HepG2 (cell line): ENCODE results near the gene SLC12A5. TPM values are rescaled to one million over a fixed set of nuclear protein-coding genes. Genes with fewer than 3 reads are reported as not detected.

Experiments
- FOXA1 ChIP-seq, 2 experiments: fragments of 450-650 bp in 1 of 2; sonication (generic) in 1 of 2; formaldehyde crosslinking in 1 of 2; IDR thresholded peaks; 2 replicates each; pipeline versions ENCODE4 v1.4.0 to v1.6.1; 2016 to 2020; ENCODE audit warnings: missing genetic modification reagents in 1 of 2
- HDAC1 ChIP-seq: sonication (generic); formaldehyde crosslinking; IDR thresholded peaks from 2 replicates; pipeline ENCODE4 v1.5.1; 2020; ENCODE audit warnings: mild to moderate bottlenecking, missing genetic modification reagents
- HNF1A ChIP-seq, 2 experiments: sonication (generic) in 1 of 2; formaldehyde crosslinking in 1 of 2; IDR thresholded peaks; 2 replicates each; pipeline versions ENCODE4 v1.4.0 to v1.6.1; 2016 to 2020; ENCODE audit warnings: borderline replicate concordance in 1 of 2, low read depth in 1 of 2, mild to moderate bottlenecking in 1 of 2, missing genetic modification reagents in 1 of 2
- ISL2 ChIP-seq: sonication (generic); formaldehyde crosslinking; IDR thresholded peaks from 2 replicates; pipeline ENCODE4 v1.5.0; 2020; ENCODE audit warnings: missing genetic modification reagents
- KLF11 ChIP-seq: IDR thresholded peaks from 2 replicates; pipeline ENCODE4 v1.6.1; 2016; ENCODE audit warnings: missing compliant biosample characterization
- NFATC3 ChIP-seq: sonication (generic); formaldehyde crosslinking; IDR thresholded peaks from 2 replicates; pipeline ENCODE4 v1.5.1; 2020; ENCODE audit warnings: mild to moderate bottlenecking, missing genetic modification reagents
- RARG ChIP-seq: sonication (generic); formaldehyde crosslinking; IDR thresholded peaks from 2 replicates; pipeline ENCODE4 v1.4.0; 2020; ENCODE audit warnings: low read depth, mild to moderate bottlenecking, missing genetic modification reagents
- RBFOX2 ChIP-seq: fragments of 200-400 bp; formaldehyde crosslinking; IDR thresholded peaks from 2 replicates; pipeline ENCODE4 v1.6.1; 2017; ENCODE audit warnings: low read depth, mild to moderate bottlenecking, low read length
- TCF7L2 ChIP-seq: IDR thresholded peaks from 2 replicates; pipeline ENCODE4 v1.6.1; 2011; ENCODE audit warnings: mild to moderate bottlenecking, low read depth, low read length, moderate library complexity
- TRIM22 ChIP-seq: fragments of 450-650 bp; IDR thresholded peaks from 2 replicates; pipeline ENCODE4 v1.6.1; 2017
- ZBTB4 ChIP-seq: sonication (generic); formaldehyde crosslinking; IDR thresholded peaks from 2 replicates; pipeline ENCODE4 v1.4.0; 2020; ENCODE audit warnings: missing genetic modification reagents, mild to moderate bottlenecking, borderline replicate concordance
- ZNF317 ChIP-seq: sonication (generic); formaldehyde crosslinking; IDR thresholded peaks from 2 replicates; pipeline ENCODE4 v1.5.0; 2020; ENCODE audit warnings: mild to moderate bottlenecking, missing genetic modification reagents
- ZNF430 ChIP-seq: sonication (generic); formaldehyde crosslinking; IDR thresholded peaks from 2 replicates; pipeline ENCODE4 v1.9.0; 2021; ENCODE audit warnings: mild to moderate bottlenecking, missing genetic modification reagents
- ZNF451 ChIP-seq: sonication (generic); formaldehyde crosslinking; IDR thresholded peaks from 2 replicates; pipeline ENCODE4 v1.5.0; 2020; ENCODE audit warnings: mild to moderate bottlenecking, missing genetic modification reagents
- ZNF557 ChIP-seq: sonication (generic); formaldehyde crosslinking; IDR thresholded peaks from 2 replicates; pipeline ENCODE4 v1.4.0; 2020; ENCODE audit warnings: missing genetic modification reagents
- ZNF749 ChIP-seq: sonication (generic); formaldehyde crosslinking; IDR thresholded peaks from 2 replicates; pipeline ENCODE4 v1.8.0; 2022; ENCODE audit warnings: mild to moderate bottlenecking, missing genetic modification reagents, moderate library complexity, borderline replicate concordance
- ZSCAN9 ChIP-seq: IDR thresholded peaks from 2 replicates; pipeline ENCODE4 v1.6.1; 2016; ENCODE audit warnings: borderline replicate concordance
- ZXDC ChIP-seq: sonication (generic); formaldehyde crosslinking; IDR thresholded peaks from 2 replicates; pipeline ENCODE4 v1.5.0; 2020; ENCODE audit warnings: mild to moderate bottlenecking, missing genetic modification reagents
- polyA plus RNA-seq, 8 experiments: library from polyadenylated mRNA; depleted of rRNA in 3 of 8; stranded (reverse) in 7 of 8; unstranded in 1 of 8; fragments of >200 nt; fragmentation: Illumina TruSeq in 4 of 8; extraction: Trizol in 4 of 8; gene quantifications; 2 replicates each; pipeline versions ENCODE4 v1.2.1 to v1.2.3, GENCODE V29; 2011 to 2016; ENCODE audit warnings: low read depth in 4 of 8, missing spikeins in 1 of 8, mixed read lengths in 1 of 8; ENCODE audit not compliant: insufficient read depth in 1 of 8
- total RNA-seq, 5 experiments: library from RNA; depleted of rRNA; stranded (reverse); fragments of >200 nt; fragmentation: Illumina TruSeq; extraction: Trizol; gene quantifications; 2 replicates each; pipeline ENCODE4 v1.2.3, GENCODE V29; 2016; ENCODE audit warnings: low read depth in 1 of 5

The SLC12A5 gene
- total and polyA plus RNA-seq, 2 of the 13 experiments (the other 11 are each of a cell fraction or from before 2014, with no cell fraction given), result 4.3 to 5.4 TPM

- 0 out of 2 replicates have a peak, but pooled peaks have one; percentile 50 for TF ChIP-seq ZNF317
- no peak for TF ChIP-seq ZNF451 (CRISPR knock-in tag)
- TF ChIP-seq ZSCAN9 (CRISPR knock-in tag), result peak; percentile 91
- peak; percentile 50; the same call in 1 of the 2 replicates for TF ChIP-seq ZNF430 (CRISPR knock-in tag)
- TF ChIP-seq NFATC3 (CRISPR knock-in tag), result no peak
- no peak for TF ChIP-seq HNF1A (IDR thresholded peaks at IDR 0.05; ENCODE audit: low read depth)
- no peak for TF ChIP-seq HNF1A (CRISPR knock-in tag; IDR thresholded peaks at IDR 0.05; ENCODE audit: borderline replicate concordance)
- no peak for TF ChIP-seq RBFOX2
- peak; percentile 68; the same call in 1 of the 2 replicates for TF ChIP-seq ZNF557 (CRISPR knock-in tag)
- TF ChIP-seq HDAC1 (CRISPR knock-in tag), result no peak
- no peak for TF ChIP-seq TCF7L2
- TF ChIP-seq ZBTB4 (CRISPR knock-in tag), result no peak
- TF ChIP-seq RARG (CRISPR knock-in tag), result no peak
- TF ChIP-seq ISL2 (CRISPR knock-in tag), result 0 out of 2 replicates have a peak, but pooled peaks have one; percentile 44
- TF ChIP-seq KLF11, result peak; percentile 90
- no peak for TF ChIP-seq TRIM22
- TF ChIP-seq ZNF749 (CRISPR knock-in tag), result no peak
- no peak for TF ChIP-seq FOXA1 (IDR thresholded peaks at IDR 0.05)
- TF ChIP-seq FOXA1 (CRISPR knock-in tag; IDR thresholded peaks at IDR 0.05), result no peak
- no peak for TF ChIP-seq ZXDC (CRISPR knock-in tag)
Measured at GRCh38 chr20:46027245-46027853, 1.7 kb upstream of the SLC12A5 start (continued).
